MCF 10A (cell line): ENCODE data around the gene KIRREL3. TPM values are rescaled to one million over a fixed set of nuclear protein-coding genes. Genes with fewer than 3 reads are reported as not detected.

Experiments
- BruUV-seq: library from RNA; stranded (reverse); fragments of 400-500 nt; replicated peaks from 2 replicates; lab custom pipeline; 2021; lab: Mats Ljungman, UMichigan
- CTCF ChIA-PET: fragments of 300-600 bp; sonication (Branson Sonifier 250); formaldehyde crosslinking; extraction: SDS; loops from one replicate; lab custom pipeline; 2021; ENCODE audit warnings: antibody characterized with exemption, inconsistent platforms; lab: Yijun Ruan, JAX
- POLR2A ChIA-PET: fragments of 300-600, 350-650 bp; sonication (Branson Sonifier 250); formaldehyde crosslinking; extraction: SDS; loops from one replicate; lab custom pipeline; 2020; ENCODE audit warnings: antibody characterized with exemption, inconsistent platforms; lab: Yijun Ruan, JAX
- DNase-seq: peaks from one replicate; pipeline ENCODE4 v3.0.0-alpha.2; 2018; ENCODE audit not compliant: unreplicated experiment
- H3K27ac Mint-ChIP-seq: one replicate; pipeline ENCODE4 v1.8.0; 2022; ENCODE audit warnings: mild to moderate bottlenecking, low read depth, mixed read lengths; ENCODE audit not compliant: unreplicated experiment
- H3K27me3 Mint-ChIP-seq: one replicate; pipeline ENCODE4 v1.8.0; 2022; ENCODE audit warnings: mixed read lengths; ENCODE audit not compliant: insufficient read depth, unreplicated experiment
- H3K36me3 Mint-ChIP-seq: one replicate; pipeline ENCODE4 v1.8.0; 2022; ENCODE audit warnings: mild to moderate bottlenecking, moderate library complexity, mixed read lengths; ENCODE audit not compliant: insufficient read depth, unreplicated experiment
- H3K4me1 Mint-ChIP-seq: one replicate; pipeline ENCODE4 v1.8.0; 2022; ENCODE audit warnings: mixed read lengths; ENCODE audit not compliant: insufficient read depth, unreplicated experiment
- H3K4me3 Mint-ChIP-seq: one replicate; pipeline ENCODE4 v1.8.0; 2022; ENCODE audit warnings: mild to moderate bottlenecking, moderate library complexity, mixed read lengths; ENCODE audit not compliant: unreplicated experiment
- H3K9me3 Mint-ChIP-seq: one replicate; pipeline ENCODE4 v1.8.0; 2022; ENCODE audit warnings: mixed read lengths; ENCODE audit not compliant: unreplicated experiment
- intact Hi-C: fragments of 100-400 bp; cut with micrococcal nuclease; formaldehyde crosslinking; loops from 2 replicates; pipeline ENCODE4 v1.14.1; 2022
- total RNA-seq: library from RNA; stranded (reverse); gene quantifications from 2 replicates; pipeline ENCODE4 v1.2.3, GENCODE V29; 2022
- TF ChIP-seq, protein P1 (sequence below): fragments of 200-600 bp; IDR thresholded peaks from one replicate; pipeline ENCODE4 v1.8.0; 2022; ENCODE audit warnings: antibody characterized with exemption, mild to moderate bottlenecking; ENCODE audit not compliant: unreplicated experiment

Gene KIRREL3
- total RNA-seq, 1 experiment from 2014 or later = not detected

GRCh38 chr11:126781942-126782341, 218.6 kb downstream of the KIRREL3 start:
- no peaks in the 10 kb centered on the region for H3K36me3 Mint-ChIP-seq
- ChIA-PET POLR2A (no interaction called here), CTCF (interaction anchor here (0.6 kb wide), 1 partner anchor 49 kb away, joined by 3 read pairs; no protein-coding TSS in a partner anchor)
- no peak for DNase-seq
- H3K27me3 Mint-ChIP-seq = no peaks in the 10 kb centered on the region
- H3K9me3 Mint-ChIP-seq = peaks cover 19% of the 10 kb centered on the region
- intact Hi-C loops = no loop called here
- TF ChIP-seq, protein P1, sequence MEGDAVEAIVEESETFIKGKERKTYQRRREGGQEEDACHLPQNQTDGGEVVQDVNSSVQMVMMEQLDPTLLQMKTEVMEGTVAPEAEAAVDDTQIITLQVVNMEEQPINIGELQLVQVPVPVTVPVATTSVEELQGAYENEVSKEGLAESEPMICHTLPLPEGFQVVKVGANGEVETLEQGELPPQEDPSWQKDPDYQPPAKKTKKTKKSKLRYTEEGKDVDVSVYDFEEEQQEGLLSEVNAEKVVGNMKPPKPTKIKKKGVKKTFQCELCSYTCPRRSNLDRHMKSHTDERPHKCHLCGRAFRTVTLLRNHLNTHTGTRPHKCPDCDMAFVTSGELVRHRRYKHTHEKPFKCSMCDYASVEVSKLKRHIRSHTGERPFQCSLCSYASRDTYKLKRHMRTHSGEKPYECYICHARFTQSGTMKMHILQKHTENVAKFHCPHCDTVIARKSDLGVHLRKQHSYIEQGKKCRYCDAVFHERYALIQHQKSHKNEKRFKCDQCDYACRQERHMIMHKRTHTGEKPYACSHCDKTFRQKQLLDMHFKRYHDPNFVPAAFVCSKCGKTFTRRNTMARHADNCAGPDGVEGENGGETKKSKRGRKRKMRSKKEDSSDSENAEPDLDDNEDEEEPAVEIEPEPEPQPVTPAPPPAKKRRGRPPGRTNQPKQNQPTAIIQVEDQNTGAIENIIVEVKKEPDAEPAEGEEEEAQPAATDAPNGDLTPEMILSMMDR = no peak
- no peak overlapping the region for H3K27ac Mint-ChIP-seq
- no peaks in the 10 kb centered on the region for H3K4me1 Mint-ChIP-seq
- H3K4me3 Mint-ChIP-seq = no peak overlapping the region
- no TSS peak for BruUV-seq

GRCh38 chr11:126776119-126776518, 224.5 kb downstream of the KIRREL3 start:
- Mint-ChIP-seq H3K9me3 (peaks cover 16% of the 10 kb centered on the region), H3K4me1 (no peaks in the 10 kb centered on the region), H3K36me3 (no peaks in the 10 kb centered on the region), H3K27ac (no peak overlapping the region), H3K4me3 (no peak overlapping the region), H3K27me3 (no peaks in the 10 kb centered on the region)
- no peak for DNase-seq
- TF ChIP-seq, protein P1 = no peak
- POLR2A ChIA-PET = no interaction called here
- CTCF ChIA-PET = no interaction called here
- intact Hi-C loops = no loop called here
- BruUV-seq = no TSS peak

- CTCF ChIA-PET = no interaction called here
- no TSS peak for BruUV-seq
- Mint-ChIP-seq H3K27ac (no peak overlapping the region), H3K4me1 (no peaks in the 10 kb centered on the region), H3K27me3 (no peaks in the 10 kb centered on the region), H3K9me3 (peaks cover 24% of the 10 kb centered on the region), H3K36me3 (no peaks in the 10 kb centered on the region), H3K4me3 (no peak overlapping the region)
- no peak for DNase-seq
- TF ChIP-seq, protein P1 = no peak
- intact Hi-C loops = no loop called here
- POLR2A ChIA-PET = no interaction called here
Measured at GRCh38 chr11:126772267-126772666, 228.3 kb downstream of the KIRREL3 start.

- BruUV-seq = no TSS peak
- TF ChIP-seq, protein P1 = no peak
- H3K4me1 Mint-ChIP-seq = no peaks in the 10 kb centered on the region
- H3K27ac Mint-ChIP-seq = no peak overlapping the region
- no peak overlapping the region for H3K4me3 Mint-ChIP-seq
- no peaks in the 10 kb centered on the region for H3K27me3 Mint-ChIP-seq
- ChIA-PET POLR2A (no interaction called here), CTCF (interaction anchor here (0.6 kb wide), 1 partner anchor 35 kb away, joined by 3 read pairs; no protein-coding TSS in a partner anchor)
- intact Hi-C loops = no loop called here
- H3K9me3 Mint-ChIP-seq = peaks cover 32% of the 10 kb centered on the region
- H3K36me3 Mint-ChIP-seq = no peaks in the 10 kb centered on the region
- no peak for DNase-seq
Measured at GRCh38 chr11:126768702-126769101, 231.9 kb downstream of the KIRREL3 start.
